NCI-H524 (cell line): ENCODE measurements around the gene ID3.
"Not testable (repeated sequence)": the region's sequence is repeated elsewhere in the genome, so short reads cannot be mapped to it uniquely, and the experiment has no call there.

Source experiments
- DNase-seq, 2 experiments: peaks; one replicate each; lab custom pipeline; 2025; lab: John Stamatoyannopoulos, UW

The ID3 gene

DNA sequence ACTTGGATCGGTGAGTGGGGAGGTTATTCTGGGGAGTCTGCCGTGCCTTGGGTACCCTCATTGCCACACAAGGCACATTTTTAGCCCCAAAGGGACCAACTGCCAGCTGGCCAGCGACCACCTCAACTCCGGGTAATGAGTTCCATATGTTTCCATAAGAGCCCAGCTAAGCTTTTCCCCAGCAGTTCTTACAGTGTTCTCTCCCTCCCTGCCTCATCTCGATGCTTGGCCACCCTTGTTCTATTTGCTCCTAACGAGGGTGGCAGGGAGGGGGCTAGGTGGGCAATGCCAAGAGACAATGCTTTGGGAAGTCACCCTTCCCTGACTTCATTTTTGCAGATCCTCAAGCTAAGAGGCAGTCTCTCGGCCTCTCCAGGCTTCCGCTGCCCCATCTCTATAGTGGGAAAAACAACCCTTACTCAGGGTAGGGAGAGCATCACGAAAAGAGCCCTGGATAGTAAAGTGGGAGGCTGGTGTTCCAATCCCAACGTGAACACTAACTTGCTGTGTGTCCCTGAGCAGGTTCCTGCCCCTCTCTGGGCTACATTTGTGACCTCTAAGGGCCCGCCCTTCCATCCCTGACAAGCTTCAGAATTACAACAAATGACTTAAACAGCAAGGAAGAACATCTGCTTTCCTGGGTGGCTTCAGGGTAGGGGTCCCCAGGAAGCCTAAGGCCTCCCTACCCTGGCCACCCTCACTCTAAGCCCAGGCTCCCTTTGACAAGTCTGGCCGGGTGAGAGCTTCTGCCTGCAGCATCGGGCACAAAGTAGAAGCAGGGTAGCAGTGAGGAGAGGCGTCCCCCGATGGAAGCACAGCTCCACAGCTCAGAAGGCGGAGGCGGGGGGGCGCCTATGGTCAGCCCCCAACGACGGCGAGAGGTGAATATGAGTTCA, 5.8 kb downstream of the ID3 start:
- DNase-seq: peak; percentile 28 to 48

DNA sequence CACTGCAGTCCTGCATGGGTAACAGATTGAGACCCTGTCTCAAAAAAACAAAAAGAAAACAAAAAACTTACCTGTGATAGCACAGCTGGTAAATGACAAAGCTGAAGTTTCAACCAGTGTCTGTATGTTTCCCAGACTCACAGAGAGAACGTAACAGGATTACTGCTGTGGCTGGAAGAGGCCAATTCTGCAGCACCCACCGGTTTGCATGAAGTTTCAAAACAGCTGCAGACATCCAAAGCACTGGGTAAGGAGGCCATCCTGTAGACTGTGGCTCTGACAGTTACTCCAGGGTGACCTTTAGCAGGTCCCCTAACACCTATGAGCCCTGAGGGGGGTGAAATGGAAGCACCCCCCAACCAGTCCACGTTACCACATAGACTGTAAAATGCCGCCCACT, 7.5 kb downstream of the ID3 start:
- peak in 1 of 2 experiments; percentile 46 for DNase-seq

DNA sequence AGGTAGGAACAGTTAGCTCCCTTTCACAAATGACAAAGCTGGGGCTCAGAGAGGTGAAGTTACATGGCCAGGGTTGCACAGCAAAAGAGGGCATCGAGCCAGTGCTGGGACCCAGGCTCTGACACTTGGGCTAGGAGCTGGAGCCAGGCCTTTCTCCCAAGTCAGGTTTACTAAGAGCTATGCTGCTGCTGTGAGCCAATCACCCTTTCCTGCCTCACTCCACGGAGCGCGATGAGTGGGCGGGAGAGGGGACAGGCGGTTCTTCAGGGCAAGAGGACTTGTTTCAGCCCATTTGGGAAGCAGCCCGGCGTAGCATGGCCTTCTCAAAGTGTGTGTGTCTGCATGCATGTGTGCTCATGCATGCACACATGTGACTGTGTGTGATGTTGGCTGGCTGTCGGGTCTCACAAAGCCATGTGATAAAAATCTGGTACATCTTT, 10.6 kb downstream of the ID3 start:
- DNase-seq: no peak

DNA sequence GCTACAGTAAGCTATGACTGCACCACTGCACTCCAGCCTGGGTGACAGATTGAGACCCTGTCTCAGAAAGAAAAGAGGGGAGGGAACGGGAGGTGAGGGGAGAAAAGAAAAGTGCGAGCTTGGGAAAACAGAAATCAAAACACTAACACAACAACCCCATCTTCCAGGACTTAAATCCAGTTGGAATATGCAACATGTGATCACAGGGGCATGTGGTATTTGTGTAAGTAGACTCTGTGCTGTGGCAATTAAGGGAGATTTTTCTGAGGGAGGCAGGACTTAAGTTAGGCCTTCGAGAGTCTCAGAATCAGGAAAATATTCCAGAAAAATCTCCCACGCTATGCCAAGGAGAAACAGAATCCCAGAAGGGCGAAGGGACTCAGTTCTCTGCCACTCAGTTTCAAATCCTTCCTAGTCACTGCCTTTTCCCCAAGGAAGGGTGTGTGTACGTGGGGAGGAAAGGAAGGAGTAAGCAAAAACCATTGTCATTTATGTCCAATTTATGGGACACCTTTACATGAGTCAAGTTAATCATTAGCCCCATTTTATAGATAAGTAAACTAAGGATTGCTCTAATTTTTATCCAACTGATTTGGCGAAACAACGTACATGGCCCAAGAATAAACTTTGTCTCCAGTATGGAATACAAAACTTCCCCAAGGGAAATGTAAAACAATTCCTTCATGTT, 12.3 kb downstream of the ID3 start:
- DNase-seq: no peak

DNA sequence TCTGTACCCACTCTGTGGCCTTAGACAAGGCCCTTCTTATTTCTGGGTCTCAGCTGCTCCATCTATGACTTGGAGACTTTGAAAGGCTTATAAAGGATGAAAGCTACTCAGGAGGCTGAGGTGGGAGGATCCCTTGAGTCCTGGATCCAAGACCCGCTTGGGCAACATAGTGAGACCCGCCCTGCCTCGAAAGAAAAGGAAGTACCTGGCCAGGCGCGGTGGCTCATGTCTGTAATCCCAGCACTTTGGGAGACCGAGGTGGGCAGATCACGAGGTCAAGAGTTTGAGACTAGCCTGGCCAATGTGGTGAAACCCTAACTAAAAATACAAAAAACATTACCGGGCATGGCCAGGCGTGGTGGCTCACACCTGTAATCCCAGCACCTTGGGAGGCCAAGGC, 13.4 kb downstream of the ID3 start:
- DNase-seq: no peak

DNA sequence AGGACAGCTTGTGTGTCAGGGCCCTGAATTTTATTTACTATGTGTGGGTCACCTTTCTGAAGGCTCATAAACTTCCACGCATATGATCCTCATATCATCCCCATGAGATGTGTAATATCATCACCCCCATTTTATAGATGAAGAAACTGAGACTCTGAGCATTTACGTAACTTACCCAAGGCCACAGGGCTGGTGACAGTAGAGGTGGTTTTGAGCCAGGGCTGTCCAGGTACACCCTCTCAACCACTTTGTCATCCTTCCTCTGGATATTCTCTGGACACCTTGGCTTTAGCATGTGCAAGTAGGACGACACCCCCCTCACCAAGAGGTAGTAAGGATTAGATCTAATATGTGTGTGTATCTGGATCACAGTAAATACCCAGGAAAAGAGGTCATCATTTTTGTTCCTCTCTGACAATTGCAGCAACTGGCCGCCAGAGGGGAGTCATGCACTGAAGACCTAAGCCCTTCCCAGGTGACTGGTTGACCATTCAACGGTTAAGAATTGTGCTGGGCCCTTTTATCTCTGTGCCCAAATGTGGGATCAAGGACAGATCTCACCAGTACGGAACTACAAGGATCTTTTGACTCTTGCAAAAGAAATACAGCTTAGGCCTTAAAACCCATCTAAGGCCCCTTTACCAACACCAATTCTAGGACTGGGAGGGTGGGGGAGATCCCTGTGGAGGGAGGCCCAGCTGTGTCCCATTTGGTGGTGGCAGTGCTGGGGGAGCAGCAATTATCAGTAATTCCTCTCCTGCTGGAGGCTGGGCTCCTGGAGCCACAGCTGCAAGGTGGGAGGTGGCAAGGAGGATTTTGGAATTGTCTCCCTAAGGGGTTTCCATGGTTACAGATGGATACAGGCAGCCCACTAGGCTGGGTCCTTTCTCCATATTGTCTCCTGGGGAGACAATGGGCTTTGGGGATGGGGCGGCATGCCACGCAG, 14.6 kb downstream of the ID3 start:
- DNase-seq: peak; percentile 66 to 78

DNA sequence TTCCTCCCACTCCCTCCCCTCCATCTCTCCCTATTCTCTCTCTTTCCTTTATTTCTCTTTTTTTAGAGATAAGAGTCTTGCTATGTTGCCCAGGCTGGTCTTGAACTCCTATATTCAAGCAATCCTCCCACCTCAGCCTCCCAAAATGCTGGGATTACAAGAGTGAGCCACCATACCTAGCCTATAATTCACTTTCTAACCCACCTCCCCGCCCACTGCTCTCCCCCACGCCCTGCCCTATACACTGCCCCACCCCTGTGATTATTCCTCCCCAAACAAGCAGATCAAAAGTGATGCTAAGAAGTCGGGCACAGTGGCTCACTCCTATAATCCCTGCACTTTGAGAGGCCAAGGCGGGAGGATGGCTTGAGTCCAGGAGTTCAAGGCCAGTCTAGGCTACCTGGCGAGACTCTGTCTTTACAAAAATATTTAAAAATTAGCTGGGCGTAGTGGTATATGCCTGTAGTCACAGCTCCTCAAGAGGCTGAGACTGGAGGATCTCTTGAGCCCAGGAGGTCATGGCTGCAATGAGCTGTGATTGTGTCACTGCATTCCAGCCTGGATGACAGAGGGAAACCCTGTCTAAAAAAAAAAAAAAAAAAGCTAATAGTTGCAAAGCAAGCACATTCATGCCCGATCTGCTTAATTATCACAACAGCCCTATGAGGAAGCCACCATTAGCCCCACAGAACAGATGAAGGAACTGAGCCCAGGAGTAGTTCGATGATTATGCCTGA, 15.4 kb downstream of the ID3 start:
- DNase-seq: no peak

DNA sequence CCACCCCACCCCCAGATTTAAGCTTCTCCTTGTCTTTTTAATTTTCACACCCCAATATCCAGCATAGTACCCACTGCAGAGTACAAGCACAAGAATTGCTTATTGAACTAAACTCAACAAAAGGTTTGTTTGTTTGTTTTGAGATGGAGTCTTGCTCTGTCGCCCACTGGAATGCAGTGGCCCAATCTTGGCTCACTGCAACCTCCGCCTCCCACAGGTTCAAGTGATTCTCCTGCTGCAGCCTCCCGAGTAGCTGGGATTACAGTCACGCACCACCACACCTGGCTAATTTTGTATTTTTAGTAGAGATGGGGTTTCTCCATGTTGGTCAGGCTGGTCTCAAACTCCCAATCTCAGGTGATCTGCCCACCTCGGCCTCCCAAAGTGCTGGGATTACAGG, 16.4 kb downstream of the ID3 start:
- not testable (repeated sequence) for DNase-seq

DNA sequence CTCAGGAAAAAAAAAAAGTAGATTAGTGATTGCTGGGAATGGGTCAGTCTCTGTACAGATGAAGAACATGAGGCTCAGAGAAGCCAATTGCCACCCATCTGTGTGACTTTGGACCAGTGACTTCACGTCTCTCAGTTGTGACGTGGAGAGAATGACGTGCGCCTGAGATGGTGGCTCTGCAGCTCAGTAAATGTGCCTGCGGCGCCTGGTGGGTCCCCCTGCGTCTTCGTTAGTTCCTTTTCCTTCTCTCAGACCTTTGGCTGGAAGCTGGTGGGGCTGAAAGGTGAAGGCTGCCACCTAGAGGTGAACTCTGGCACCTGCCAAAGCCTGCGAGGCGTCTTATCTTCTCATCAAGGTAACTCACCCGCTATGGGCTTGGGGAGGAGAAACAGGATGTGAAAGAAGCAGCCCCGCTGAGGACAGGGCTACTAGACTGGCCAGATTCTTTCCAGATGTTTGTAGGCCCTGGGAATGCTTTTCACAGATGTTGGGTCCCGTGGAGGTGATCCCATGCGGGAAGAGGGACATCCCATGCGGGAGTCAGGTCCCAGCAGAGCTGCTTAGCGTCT, 19.5 kb downstream of the ID3 start:
- DNase-seq: peak; percentile 86 to 89

DNA sequence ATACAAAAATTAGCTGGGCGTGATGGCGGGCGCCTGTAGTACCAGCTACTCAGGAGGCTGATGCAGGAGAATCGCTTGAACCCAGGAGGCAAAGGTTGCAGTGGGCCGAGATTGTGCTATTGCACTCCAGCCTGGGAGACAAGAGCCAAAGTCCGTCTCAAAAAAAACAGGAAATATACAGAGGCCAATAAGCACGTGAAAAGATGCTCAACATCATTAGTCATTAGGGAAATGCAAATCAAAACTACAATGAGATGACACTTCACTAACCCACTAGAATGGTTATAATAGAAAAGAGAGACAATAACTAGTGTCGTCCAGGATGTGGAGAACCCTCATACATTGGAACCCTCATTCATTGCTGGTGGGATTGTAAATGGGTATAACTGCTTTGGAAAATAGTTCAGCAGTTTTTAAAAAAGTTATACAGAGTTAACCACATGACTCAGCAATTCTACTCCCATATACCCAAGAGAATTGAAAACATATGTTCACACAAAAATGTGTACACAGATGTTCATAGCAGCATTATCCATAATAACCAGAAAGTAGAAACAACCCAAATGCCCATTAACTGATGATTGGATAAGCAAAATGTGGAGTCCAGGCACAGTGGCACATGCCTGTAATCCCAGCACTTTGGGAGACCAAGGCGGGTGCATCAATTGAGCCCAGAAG, 21.9 kb downstream of the ID3 start:
- DNase-seq: peak in 1 of 2 experiments; percentile 50

DNA sequence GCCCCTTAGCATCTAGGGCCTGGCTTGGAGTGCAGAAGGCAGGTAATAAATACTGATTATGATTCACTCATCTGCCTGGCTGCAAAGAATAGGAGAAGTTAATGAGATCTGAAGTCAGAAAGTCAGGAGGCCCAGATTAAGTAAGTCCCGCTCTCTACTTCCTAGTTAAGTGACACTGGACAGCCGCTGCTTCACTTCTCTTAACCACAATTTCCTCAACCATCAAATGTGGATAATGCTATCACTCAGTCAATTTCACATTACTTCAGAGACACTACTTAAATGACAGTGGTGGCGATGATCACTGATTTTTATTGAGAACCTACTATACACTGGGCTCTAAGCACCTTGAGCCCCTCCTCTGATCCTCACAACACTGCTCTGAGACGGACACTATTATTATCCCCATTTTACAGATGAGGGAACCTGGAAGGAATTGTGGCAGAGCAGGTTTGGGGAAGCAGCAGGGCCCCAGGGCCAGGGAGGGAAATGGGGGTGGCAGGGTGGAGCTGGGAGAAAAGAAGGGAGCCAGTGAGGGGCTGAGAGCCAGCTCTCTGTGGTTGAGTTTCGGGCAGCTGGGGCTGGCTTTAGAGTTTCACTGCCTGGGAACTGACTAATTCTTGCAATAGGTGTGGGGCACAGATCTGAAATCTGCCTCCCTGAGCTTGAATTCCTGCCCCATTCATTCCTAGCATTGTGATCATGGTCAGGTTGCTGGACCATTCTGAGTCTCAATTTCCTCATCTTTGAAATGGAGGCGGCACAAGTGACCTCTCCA, 25.9 kb downstream of the ID3 start:
- DNase-seq: no peak

DNA sequence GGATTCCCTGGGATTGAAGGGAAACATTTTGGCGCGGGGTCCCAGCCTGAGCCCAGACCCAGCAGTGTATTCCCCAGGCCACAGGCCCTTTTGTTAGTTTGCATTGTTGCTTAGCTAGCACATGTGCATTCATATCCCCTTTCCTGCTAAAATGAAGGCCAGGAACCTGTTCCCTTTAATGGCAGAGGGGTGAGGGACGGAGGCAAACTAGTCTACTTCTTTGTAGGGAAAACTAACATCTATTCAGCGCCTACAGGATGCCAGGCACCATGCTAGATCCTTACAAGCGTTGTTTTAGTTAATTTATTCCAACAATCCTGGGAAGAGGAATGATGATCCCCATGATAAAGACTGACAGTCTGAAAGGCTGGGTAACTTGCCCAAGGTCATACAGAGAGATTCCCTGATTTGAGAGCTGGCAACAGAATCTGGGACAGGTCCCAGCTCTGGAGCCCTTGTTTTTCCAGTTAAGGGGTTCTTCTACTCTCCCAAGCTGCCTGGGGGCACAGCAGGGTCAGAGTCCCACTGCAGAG, 27.7 kb downstream of the ID3 start:
- no peak for DNase-seq

DNA sequence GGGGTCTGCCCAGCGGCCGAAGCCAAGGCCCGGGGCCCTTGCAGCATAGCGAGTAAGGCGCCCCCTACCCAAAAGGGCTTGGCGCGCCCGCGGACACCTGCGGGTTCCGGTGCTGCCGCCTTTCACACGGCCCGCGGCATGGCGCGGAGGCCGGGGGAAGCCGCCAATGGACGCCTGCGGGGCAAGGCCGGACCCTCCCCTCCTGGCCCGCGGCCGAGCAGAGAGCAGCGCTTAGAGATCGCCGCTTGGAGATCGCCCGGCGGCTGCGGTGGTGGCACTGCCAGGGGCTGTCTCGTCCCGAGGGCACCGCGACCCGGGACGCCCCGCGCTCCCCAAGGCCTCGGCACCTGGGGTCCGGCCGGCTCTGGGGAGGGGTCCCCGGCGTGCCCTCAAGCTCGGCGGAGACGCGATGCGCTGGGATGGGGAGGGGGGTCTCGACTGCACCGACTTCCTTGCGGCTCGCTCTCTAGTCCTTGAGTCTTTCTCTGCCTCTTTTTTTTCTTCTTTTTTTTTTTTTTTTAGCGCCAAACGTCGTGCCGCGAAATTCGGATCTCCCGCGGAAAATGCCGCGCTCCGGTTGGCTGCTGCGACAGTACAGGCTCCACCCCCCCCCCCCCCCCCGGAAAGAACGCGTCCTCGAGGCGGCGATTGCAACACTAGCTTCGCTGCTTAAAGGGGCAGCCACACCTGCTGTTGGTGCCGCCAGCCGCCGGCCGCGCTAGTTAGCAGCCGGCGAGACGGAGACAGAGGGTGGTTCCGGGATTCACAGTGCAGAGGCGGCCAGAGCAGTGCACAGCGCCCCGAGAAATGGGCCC, 28.3 kb downstream of the ID3 start, which contains the start of gene E2F2:
TSS of gene E2F2 (minus strand) at position 487 of the 815 bp plus-strand sequence. CDS start at position 47, 440 bp downstream.
- peak; percentile 76 to 85 for DNase-seq

DNA sequence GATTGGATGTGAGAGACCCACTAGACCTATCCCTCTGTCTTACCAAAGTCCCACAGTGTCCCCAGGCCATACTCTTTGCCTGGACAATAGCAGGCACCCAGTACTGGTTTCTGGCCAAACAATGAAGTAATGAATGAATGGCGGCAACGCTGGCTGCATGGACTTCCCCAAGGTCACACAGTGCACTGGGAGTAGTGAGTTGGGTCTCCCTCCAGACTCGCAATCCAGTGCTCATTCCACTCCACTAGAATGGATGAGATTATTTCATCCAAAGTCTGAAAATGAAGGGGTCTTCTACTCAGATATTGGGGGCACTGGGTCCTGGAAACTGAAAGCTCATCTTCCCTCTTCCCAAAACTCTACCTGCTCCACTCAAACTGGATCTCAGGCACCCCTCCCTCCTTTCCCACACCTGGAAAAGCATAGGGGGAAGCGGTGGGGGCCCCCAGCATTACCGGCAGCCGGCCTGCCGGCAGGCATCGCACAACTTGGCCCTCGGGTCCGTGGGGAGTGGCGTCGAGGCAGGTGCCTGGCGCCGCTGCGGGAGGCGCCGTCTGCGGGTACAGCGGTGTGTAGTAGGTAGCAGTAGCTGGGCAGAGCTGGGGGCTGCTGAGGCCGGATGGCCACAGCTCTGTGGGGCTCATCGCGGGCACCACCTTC, 29.1 kb downstream of the ID3 start:
- DNase-seq: peak in 1 of 2 experiments; percentile 41

DNA sequence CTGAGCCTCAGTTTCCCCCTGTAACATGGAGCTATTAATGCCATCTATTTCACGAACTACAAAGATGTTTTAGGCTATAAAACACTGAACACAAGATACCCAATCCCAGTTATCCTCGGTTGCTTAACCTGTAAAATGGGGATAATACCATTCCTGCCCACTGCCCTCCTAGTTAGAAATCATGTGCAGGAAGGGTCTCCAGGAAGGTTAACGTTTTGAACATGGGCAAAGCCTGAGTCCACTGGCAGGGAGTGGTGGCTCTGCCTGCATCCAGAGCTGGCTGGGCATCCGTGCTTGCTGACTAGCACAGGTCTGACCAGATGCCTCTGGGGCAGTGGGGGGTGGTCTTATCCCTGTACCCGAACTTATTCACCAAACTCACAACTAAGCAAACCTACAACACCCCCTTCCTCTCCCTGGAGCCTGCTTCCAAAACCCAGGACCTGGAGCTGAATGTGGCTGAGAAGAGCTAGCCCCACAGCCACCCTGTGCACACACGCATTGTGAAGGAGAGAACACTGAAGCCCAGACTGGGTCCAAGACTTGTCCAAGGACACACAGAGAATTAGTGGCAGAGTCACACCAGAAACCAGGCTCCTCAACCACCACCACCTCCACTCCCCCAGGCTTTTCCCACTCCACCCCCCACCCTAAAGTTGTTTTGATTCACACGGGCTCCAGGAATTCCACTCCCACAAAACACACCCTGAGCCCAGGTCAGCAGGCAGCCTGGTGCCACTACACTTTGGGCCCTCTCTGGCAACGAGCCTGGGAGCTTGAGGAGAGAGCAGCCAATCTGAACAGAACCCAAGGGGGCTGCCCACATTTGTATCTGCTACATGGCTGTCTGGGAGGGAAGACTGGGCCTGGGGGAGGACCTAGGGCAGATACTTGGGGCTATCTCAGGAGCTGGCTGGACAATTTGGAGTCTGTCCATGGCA, 29.9 kb downstream of the ID3 start:
- DNase-seq: no peak

DNA sequence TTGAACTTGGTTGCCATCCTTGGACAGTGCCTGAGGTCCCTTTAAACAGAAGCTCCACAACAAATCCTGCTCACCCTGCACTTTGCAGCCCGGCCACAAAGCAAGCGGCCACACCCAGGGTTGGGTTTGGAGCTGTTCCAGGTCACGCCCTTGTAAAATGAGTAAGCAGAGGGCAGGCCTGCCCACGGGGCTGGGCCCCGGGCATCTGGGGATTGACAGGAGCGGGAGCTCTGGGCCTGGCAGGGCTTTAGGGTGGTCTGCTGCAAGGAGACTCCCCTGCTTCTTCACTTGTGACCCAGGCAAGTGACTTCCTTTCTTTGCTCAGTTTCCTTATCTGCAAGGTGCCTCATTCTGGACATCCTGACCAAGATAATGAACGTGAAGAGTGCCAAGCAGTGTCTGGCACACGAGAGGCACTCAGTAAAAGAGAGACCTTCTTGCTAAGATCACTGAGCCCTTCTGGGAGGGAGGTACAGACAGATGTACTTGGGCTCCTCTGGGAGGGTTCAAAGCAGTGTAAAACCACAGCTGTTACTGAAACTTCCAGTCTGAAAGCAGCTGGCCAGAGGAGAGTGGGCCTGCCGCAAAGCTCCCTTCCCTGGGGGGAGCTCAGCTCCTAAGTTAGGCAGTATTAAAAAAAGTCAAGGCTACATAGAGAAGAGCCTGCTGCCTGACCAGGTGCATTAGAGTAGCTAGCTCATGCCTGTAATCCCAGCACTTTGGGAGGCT, 30.9 kb downstream of the ID3 start:
- peak; percentile 69 to 94 for DNase-seq
